ENCODE data around the gene OR52B6.
A peak's percentile ranks its signal among the peaks of the same experiment; 100 is the strongest.
"Not testable (repeated sequence)": the region's sequence is repeated elsewhere in the genome, so short reads cannot be mapped to it uniquely, and the experiment has no call there.

Gene OR52B6

GRCh38 chr11:5564259-5565019 lies 16.2 kb upstream of the OR52B6 start:
- DNase-seq (ENCODE audit: low read depth in 1 of 2, low spot score in 1 of 2): no peak

GRCh38 chr11:5574654-5575053 lies 6.0 kb upstream of the OR52B6 start:
- in situ Hi-C loops (cut with HindIII; ENCODE audit: low pct_unique_long_range_greater_than_20kb, low sequenced_read_pairs): no loop called here
- TF ChIP-seq JUND (IDR thresholded peaks at IDR 0.05; ENCODE audit: low read depth): no peak
- DNase-seq (ENCODE audit: low read depth in 1 of 2, low spot score in 1 of 2): no peak

More at GRCh38 chr11:5564259-5565019, 16.2 kb upstream of the OR52B6 start:
- TF ChIP-seq JUND (IDR thresholded peaks at IDR 0.05; ENCODE audit: low read depth): no peak
- in situ Hi-C loops (cut with HindIII; ENCODE audit: low pct_unique_long_range_greater_than_20kb, low sequenced_read_pairs): no loop called here

GRCh38 chr11:5575152-5575551 lies 5.5 kb upstream of the OR52B6 start:
- DNase-seq (ENCODE audit: low read depth in 1 of 2, low spot score in 1 of 2): no peak
- no peak for TF ChIP-seq JUND (IDR thresholded peaks at IDR 0.05; ENCODE audit: low read depth)
- in situ Hi-C loops (cut with HindIII; ENCODE audit: low pct_unique_long_range_greater_than_20kb, low sequenced_read_pairs): no loop called here

GRCh38 chr11:5577101-5577500 lies 3.6 kb upstream of the OR52B6 start:
- no peak for TF ChIP-seq JUND (IDR thresholded peaks at IDR 0.05; ENCODE audit: low read depth)
- DNase-seq (ENCODE audit: low read depth in 1 of 2, low spot score in 1 of 2): no peak
- in situ Hi-C loops (cut with HindIII; ENCODE audit: low pct_unique_long_range_greater_than_20kb, low sequenced_read_pairs): no loop called here

GRCh38 chr11:5581014-5581413 lies 337 bp downstream of the OR52B6 start:
- no peak for DNase-seq (ENCODE audit: low read depth in 1 of 2, low spot score in 1 of 2)
- TF ChIP-seq JUND (IDR thresholded peaks at IDR 0.05; ENCODE audit: low read depth): no peak
- in situ Hi-C loops (cut with HindIII; ENCODE audit: low pct_unique_long_range_greater_than_20kb, low sequenced_read_pairs): no loop called here

- in situ Hi-C loops (cut with HindIII; ENCODE audit: low pct_unique_long_range_greater_than_20kb, low sequenced_read_pairs); DNase-seq (ENCODE audit: low read depth in 1 of 2, low spot score in 1 of 2): not testable (repeated sequence)
These were observed 3.8 kb downstream of the OR52B6 start for GRCh38 chr11:5584458-5584857.

GRCh38 chr11:5589906-5590305 lies 9.2 kb downstream of the OR52B6 start:
- in situ Hi-C loops (cut with HindIII; ENCODE audit: low pct_unique_long_range_greater_than_20kb, low sequenced_read_pairs); DNase-seq (ENCODE audit: low read depth in 1 of 2, low spot score in 1 of 2): not testable (repeated sequence)

- in situ Hi-C loops (cut with HindIII; ENCODE audit: low pct_unique_long_range_greater_than_20kb, low sequenced_read_pairs): no loop called here
- DNase-seq (ENCODE audit: low read depth in 1 of 2, low spot score in 1 of 2): no peak
- TF ChIP-seq JUND (IDR thresholded peaks at IDR 0.05; ENCODE audit: low read depth): no peak
These were observed 10.9 kb downstream of the OR52B6 start for GRCh38 chr11:5591613-5592012.

GRCh38 chr11:5592615-5593014 lies 11.9 kb downstream of the OR52B6 start:
- no peak for TF ChIP-seq JUND (IDR thresholded peaks at IDR 0.05; ENCODE audit: low read depth)
- no peak for DNase-seq (ENCODE audit: low read depth in 1 of 2, low spot score in 1 of 2)
- in situ Hi-C loops (cut with HindIII; ENCODE audit: low pct_unique_long_range_greater_than_20kb, low sequenced_read_pairs): no loop called here

GRCh38 chr11:5593146-5593545 lies 12.5 kb downstream of the OR52B6 start:
- in situ Hi-C loops (cut with HindIII; ENCODE audit: low pct_unique_long_range_greater_than_20kb, low sequenced_read_pairs): no loop called here
- no peak for DNase-seq (ENCODE audit: low read depth in 1 of 2, low spot score in 1 of 2)
- TF ChIP-seq JUND (IDR thresholded peaks at IDR 0.05; ENCODE audit: low read depth): no peak

- TF ChIP-seq JUND (IDR thresholded peaks at IDR 0.05; ENCODE audit: low read depth): no peak
- in situ Hi-C loops (cut with HindIII; ENCODE audit: low pct_unique_long_range_greater_than_20kb, low sequenced_read_pairs): no loop called here
- DNase-seq (ENCODE audit: low read depth in 1 of 2, low spot score in 1 of 2): peak in 1 of 2 experiments; percentile 32
These were observed 16.0 kb downstream of the OR52B6 start, which contains the start of gene TRIM6 for GRCh38 chr11:5596607-5597201. Gene TRIM6 (plus strand): TSS chr11:5596637. CDS start chr11:5596898, 261 bp downstream.

- no peak for TF ChIP-seq JUND (IDR thresholded peaks at IDR 0.05; ENCODE audit: low read depth)
- DNase-seq (ENCODE audit: low read depth in 1 of 2, low spot score in 1 of 2): no peak
- in situ Hi-C loops (cut with HindIII; ENCODE audit: low pct_unique_long_range_greater_than_20kb, low sequenced_read_pairs): no loop called here
These were observed 17.3 kb downstream of the OR52B6 start for GRCh38 chr11:5597953-5598352.

- DNase-seq (ENCODE audit: low read depth in 1 of 2, low spot score in 1 of 2): peak in 1 of 2 experiments; percentile 83
- TF ChIP-seq JUND (IDR thresholded peaks at IDR 0.05; ENCODE audit: low read depth): no peak
- in situ Hi-C loops (cut with HindIII; ENCODE audit: low pct_unique_long_range_greater_than_20kb, low sequenced_read_pairs): no loop called here
These were observed 19.7 kb downstream of the OR52B6 start for GRCh38 chr11:5600374-5600851.

GRCh38 chr11:5602791-5603190 lies 22.1 kb downstream of the OR52B6 start:
- in situ Hi-C loops (cut with HindIII; ENCODE audit: low pct_unique_long_range_greater_than_20kb, low sequenced_read_pairs); DNase-seq (ENCODE audit: low read depth in 1 of 2, low spot score in 1 of 2): not testable (repeated sequence)

Data from T47D (cell line).